ENCODE results near the gene CASS4. TPM values are rescaled to one million over a fixed set of nuclear protein-coding genes. Genes with fewer than 3 reads are reported as not detected.

Gene CASS4
- total RNA-seq, 1 donor, result 13.4 TPM

DNA sequence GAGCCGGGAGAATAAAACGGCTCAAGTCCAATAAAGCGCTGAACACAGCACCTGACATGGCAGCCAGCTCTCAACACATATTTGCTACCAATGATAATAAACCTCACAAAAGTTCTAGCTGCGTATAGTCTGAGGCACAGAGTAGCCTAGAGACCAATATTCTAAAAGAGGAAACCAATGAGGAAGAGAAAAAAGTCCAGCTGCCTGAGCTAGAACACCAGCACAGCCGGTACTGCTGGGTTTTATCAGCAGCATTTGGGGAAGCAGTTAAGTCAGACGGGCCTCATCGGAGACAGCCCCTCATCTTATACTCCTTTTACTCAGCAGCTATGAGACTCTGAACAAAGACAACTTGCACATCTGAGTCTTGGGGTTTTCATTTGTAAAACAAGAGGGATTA, 53.9 kb downstream of the CASS4 start:
- Histone ChIP-seq H3K27me3 (ENCODE audit: insufficient read depth, low read length) (no peaks in the 10 kb centered on the region), H3K9me3 (ENCODE audit: low read depth, low read length) (no peaks in the 10 kb centered on the region), H3K4me3 (ENCODE audit: low read length) (no peak overlapping the region), H3K4me1 (ENCODE audit: insufficient read depth, low read length) (peaks cover 61% of the 10 kb centered on the region)

DNA sequence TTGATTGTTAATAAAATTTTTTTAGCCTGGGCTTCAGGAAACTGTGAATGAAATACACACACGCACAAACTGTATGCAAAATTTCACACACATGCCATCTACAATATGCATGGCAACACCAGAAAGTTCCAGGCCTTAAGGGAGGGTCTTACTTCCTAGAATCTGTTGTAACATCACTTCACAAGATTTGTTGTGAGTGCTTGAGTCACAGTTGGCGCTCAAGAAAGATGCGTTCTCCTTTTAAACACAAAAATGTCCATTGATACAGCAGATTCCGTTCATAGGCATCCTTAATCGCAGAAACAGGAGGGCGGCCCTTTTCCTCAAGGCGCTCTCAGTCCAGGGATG, 55.9 kb downstream of the CASS4 start:
- Histone ChIP-seq H3K9me3 (ENCODE audit: low read depth, low read length) (no peaks in the 10 kb centered on the region), H3K4me1 (ENCODE audit: insufficient read depth, low read length) (peaks cover 54% of the 10 kb centered on the region), H3K27me3 (ENCODE audit: insufficient read depth, low read length) (no peaks in the 10 kb centered on the region), H3K4me3 (ENCODE audit: low read length) (peak overlapping the region; percentile 98)

GRCh38 chr20:56468316-56469076, 56.4 kb downstream of the CASS4 start, which contains the start of gene RTF2:
TSS of gene RTF2 (plus strand) at chr20:56468627. CDS start at chr20:56468698, 71 bp downstream.
- H3K27me3 ChIP-seq (ENCODE audit: insufficient read depth, low read length), result no peaks in the 10 kb centered on the region
- H3K4me3 ChIP-seq (ENCODE audit: low read length), result peak within 1 kb of the TSS; percentile 98
- H3K4me1 ChIP-seq (ENCODE audit: insufficient read depth, low read length), result peaks cover 50% of the 10 kb centered on the region
- no peaks in the 10 kb centered on the region for H3K9me3 ChIP-seq (ENCODE audit: low read depth, low read length)

DNA sequence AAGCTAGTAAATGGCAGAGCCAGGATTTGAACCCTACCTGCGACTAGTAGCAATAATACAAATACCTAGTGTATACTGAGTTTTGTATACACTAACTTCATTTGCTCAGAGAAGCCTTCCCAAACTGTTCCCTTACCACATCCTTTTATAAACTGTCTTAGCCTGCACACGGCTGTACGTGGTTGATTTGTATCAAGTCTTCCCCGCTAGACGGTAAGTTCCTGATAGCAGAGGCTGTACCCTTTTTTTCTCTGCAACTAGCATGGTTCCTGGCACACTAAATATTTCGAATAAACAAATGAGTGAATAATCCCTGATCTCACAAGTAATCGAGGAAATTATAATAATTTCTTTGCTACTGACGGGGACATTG, 57.0 kb downstream of the CASS4 start:
- Histone ChIP-seq H3K27me3 (ENCODE audit: insufficient read depth, low read length) (no peaks in the 10 kb centered on the region), H3K4me3 (ENCODE audit: low read length) (peak overlapping the region; percentile 98), H3K4me1 (ENCODE audit: insufficient read depth, low read length) (peaks cover 45% of the 10 kb centered on the region), H3K9me3 (ENCODE audit: low read depth, low read length) (no peaks in the 10 kb centered on the region)

DNA sequence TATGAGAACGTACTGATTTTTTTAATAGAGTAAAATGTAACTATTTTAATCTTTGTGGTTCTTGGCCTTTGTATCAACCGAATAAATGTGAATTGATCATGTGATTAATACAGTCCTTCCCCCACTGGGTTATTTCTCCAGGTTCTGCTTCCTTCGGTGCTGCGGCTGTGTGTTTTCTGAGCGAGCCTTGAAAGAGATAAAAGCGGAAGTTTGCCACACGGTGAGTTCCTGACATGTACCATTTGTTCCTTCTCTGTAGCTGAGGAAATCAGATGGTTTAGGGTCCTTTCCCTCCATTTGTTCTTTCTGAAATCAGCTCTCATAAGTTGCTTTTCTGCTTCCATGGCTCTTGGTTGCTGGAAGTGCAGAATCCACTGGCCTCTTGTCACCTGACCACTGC, 71.9 kb downstream of the CASS4 start:
- H3K4me1 ChIP-seq (ENCODE audit: insufficient read depth, low read length), result peaks cover 33% of the 10 kb centered on the region

GRCh38 chr20:56487216-56487615, 75.2 kb downstream of the CASS4 start:
- Histone ChIP-seq H3K4me1 (ENCODE audit: insufficient read depth, low read length) (peaks cover 33% of the 10 kb centered on the region), H3K4me3 (ENCODE audit: low read length) (no peak overlapping the region), H3K9me3 (ENCODE audit: low read depth, low read length) (no peaks in the 10 kb centered on the region), H3K27me3 (ENCODE audit: insufficient read depth, low read length) (no peaks in the 10 kb centered on the region)

More for the DNA sequence above, 71.9 kb downstream of the CASS4 start:
- Histone ChIP-seq H3K4me3 (ENCODE audit: low read length) (no peak overlapping the region), H3K9me3 (ENCODE audit: low read depth, low read length) (no peaks in the 10 kb centered on the region), H3K27me3 (ENCODE audit: insufficient read depth, low read length) (no peaks in the 10 kb centered on the region)

DNA sequence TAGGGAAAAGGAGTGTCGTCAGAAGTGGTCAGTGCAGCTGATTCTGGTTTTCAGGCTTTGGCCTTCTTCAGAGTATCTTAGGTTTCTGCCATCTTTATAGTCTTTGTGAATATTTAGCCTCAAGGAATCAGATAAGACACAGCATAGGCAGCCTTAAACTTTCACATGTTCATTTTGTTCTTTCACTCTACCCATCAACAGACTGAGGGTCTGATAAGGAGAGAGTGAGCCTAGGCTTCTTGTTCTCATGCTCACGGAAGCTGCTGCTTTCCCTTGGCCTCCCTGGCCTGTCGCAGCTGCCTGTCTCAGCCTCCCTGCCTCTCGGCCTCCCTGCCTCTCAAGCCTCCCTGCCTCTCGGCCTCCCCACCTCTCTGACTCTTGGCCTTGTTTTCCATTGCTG, 76.5 kb downstream of the CASS4 start:
- Histone ChIP-seq H3K9me3 (ENCODE audit: low read depth, low read length) (no peaks in the 10 kb centered on the region), H3K27me3 (ENCODE audit: insufficient read depth, low read length) (no peaks in the 10 kb centered on the region), H3K4me1 (ENCODE audit: insufficient read depth, low read length) (peaks cover 27% of the 10 kb centered on the region), H3K4me3 (ENCODE audit: low read length) (no peak overlapping the region)

- Histone ChIP-seq H3K9me3 (ENCODE audit: low read depth, low read length) (no peaks in the 10 kb centered on the region), H3K27me3 (ENCODE audit: insufficient read depth, low read length) (no peaks in the 10 kb centered on the region), H3K4me3 (ENCODE audit: low read length) (no peak overlapping the region), H3K4me1 (ENCODE audit: insufficient read depth, low read length) (no peaks in the 10 kb centered on the region)
These were observed 89.1 kb downstream of the CASS4 start for GRCh38 chr20:56501116-56501515.

- H3K9me3 ChIP-seq (ENCODE audit: low read depth, low read length), result no peaks in the 10 kb centered on the region
- H3K4me3 ChIP-seq (ENCODE audit: low read length), result no peak overlapping the region
- H3K4me1 ChIP-seq (ENCODE audit: insufficient read depth, low read length), result no peaks in the 10 kb centered on the region
- H3K27me3 ChIP-seq (ENCODE audit: insufficient read depth, low read length), result no peaks in the 10 kb centered on the region
These were observed 91.9 kb downstream of the CASS4 start for GRCh38 chr20:56503916-56504315.

- H3K27me3 ChIP-seq (ENCODE audit: insufficient read depth, low read length), result no peaks in the 10 kb centered on the region
- no peaks in the 10 kb centered on the region for H3K9me3 ChIP-seq (ENCODE audit: low read depth, low read length)
- no peaks in the 10 kb centered on the region for H3K4me1 ChIP-seq (ENCODE audit: insufficient read depth, low read length)
- no peak overlapping the region for H3K4me3 ChIP-seq (ENCODE audit: low read length)
These were observed 92.4 kb downstream of the CASS4 start for GRCh38 chr20:56504373-56505005.

- Histone ChIP-seq H3K27me3 (ENCODE audit: insufficient read depth, low read length) (no peaks in the 10 kb centered on the region), H3K4me3 (ENCODE audit: low read length) (no peak overlapping the region), H3K9me3 (ENCODE audit: low read depth, low read length) (no peaks in the 10 kb centered on the region), H3K4me1 (ENCODE audit: insufficient read depth, low read length) (no peaks in the 10 kb centered on the region)
These were observed 94.0 kb downstream of the CASS4 start for GRCh38 chr20:56506103-56506502.

Other genes starting within 250 kb of the CASS4 start
- gene MC3R, start 163.5 kb upstream of the CASS4 start, total RNA-seq, result not detected
- gene FAM210B, start 53.3 kb upstream of the CASS4 start, total RNA-seq, result 20.6 TPM
- 3.0 TPM for gene AURKA, start 20.0 kb upstream of the CASS4 start, total RNA-seq
- 32.6 TPM for gene CSTF1, start 19.6 kb upstream of the CASS4 start, total RNA-seq
- 49.7 TPM for gene RTF2, start 56.4 kb downstream of the CASS4 start, total RNA-seq
- 3.7 TPM for gene FAM209A, start 112.5 kb downstream of the CASS4 start, total RNA-seq
- 0.52 TPM for gene FAM209B, start 121.0 kb downstream of the CASS4 start, total RNA-seq
- not detected for gene TFAP2C, start 217.0 kb downstream of the CASS4 start, total RNA-seq